ENCODE measurements around the gene SMIM44.

SMIM44 gene

GRCh38 chr19:3459965-3460582, 23.2 kb downstream of the SMIM44 start:
- Histone ChIP-seq H3K9me3 (ENCODE audit: insufficient read depth, low read length) (no peaks in the 10 kb centered on the region), H3K27me3 (ENCODE audit: insufficient read depth, insufficient read length) (peaks cover 3% of the 10 kb centered on the region), H3K4me3 (ENCODE audit: insufficient read length, low read depth) (no peak overlapping the region), H3K9ac (ENCODE audit: insufficient read length, low read depth) (peak overlapping the region; percentile 1), H3K4me1 (ENCODE audit: insufficient read depth, insufficient read length) (peaks cover 18% of the 10 kb centered on the region), H3K36me3 (ENCODE audit: insufficient read depth, insufficient read length, low read length) (peaks cover 11% of the 10 kb centered on the region)
- no peak for DNase-seq (ENCODE audit: low read depth, low spot score)
- no peak for TF ChIP-seq YY1 (IDR thresholded peaks at IDR 0.05; ENCODE audit: insufficient read depth, insufficient read length)
- TF ChIP-seq SUZ12 (IDR thresholded peaks at IDR 0.05; ENCODE audit: extremely low read depth, insufficient read depth, insufficient read length), result no peak
- TF ChIP-seq ZNF274 (IDR thresholded peaks at IDR 0.05; ENCODE audit: low read depth, low read length), result no peak

- Histone ChIP-seq H3K4me3 (ENCODE audit: insufficient read length, low read depth) (peak overlapping the region; percentile 25), H3K9ac (ENCODE audit: insufficient read length, low read depth) (peak overlapping the region; percentile 54), H3K9me3 (ENCODE audit: insufficient read depth, low read length) (no peaks in the 10 kb centered on the region), H3K4me1 (ENCODE audit: insufficient read depth, insufficient read length) (peaks cover 18% of the 10 kb centered on the region), H3K36me3 (ENCODE audit: insufficient read depth, insufficient read length, low read length) (peaks cover 19% of the 10 kb centered on the region), H3K27me3 (ENCODE audit: insufficient read depth, insufficient read length) (peaks cover 3% of the 10 kb centered on the region)
- peak; percentile 79 for DNase-seq (ENCODE audit: low read depth, low spot score)
- no peak for TF ChIP-seq ZNF274 (IDR thresholded peaks at IDR 0.05; ENCODE audit: low read depth, low read length)
- TF ChIP-seq SUZ12 (IDR thresholded peaks at IDR 0.05; ENCODE audit: extremely low read depth, insufficient read depth, insufficient read length), result no peak
- TF ChIP-seq YY1 (IDR thresholded peaks at IDR 0.05; ENCODE audit: insufficient read depth, insufficient read length), result no peak
Observed at GRCh38 chr19:3459089-3459881, 24.0 kb downstream of the SMIM44 start.

- Histone ChIP-seq H3K4me3 (ENCODE audit: insufficient read length, low read depth) (peak overlapping the region; percentile 27), H3K9me3 (ENCODE audit: insufficient read depth, low read length) (no peaks in the 10 kb centered on the region), H3K36me3 (ENCODE audit: insufficient read depth, insufficient read length, low read length) (peaks cover 26% of the 10 kb centered on the region), H3K9ac (ENCODE audit: insufficient read length, low read depth) (peak overlapping the region; percentile 57), H3K4me1 (ENCODE audit: insufficient read depth, insufficient read length) (peaks cover 23% of the 10 kb centered on the region), H3K27me3 (ENCODE audit: insufficient read depth, insufficient read length) (peaks cover 3% of the 10 kb centered on the region)
- no peak for TF ChIP-seq SUZ12 (IDR thresholded peaks at IDR 0.05; ENCODE audit: extremely low read depth, insufficient read depth, insufficient read length)
- TF ChIP-seq ZNF274 (IDR thresholded peaks at IDR 0.05; ENCODE audit: low read depth, low read length), result no peak
- no peak for TF ChIP-seq YY1 (IDR thresholded peaks at IDR 0.05; ENCODE audit: insufficient read depth, insufficient read length)
- DNase-seq (ENCODE audit: low read depth, low spot score), result no peak
Observed at GRCh38 chr19:3458229-3459088, 24.8 kb downstream of the SMIM44 start.

GRCh38 chr19:3457528-3458228, 25.6 kb downstream of the SMIM44 start:
- Histone ChIP-seq H3K4me3 (ENCODE audit: insufficient read length, low read depth) (peak overlapping the region; percentile 27), H3K9me3 (ENCODE audit: insufficient read depth, low read length) (no peaks in the 10 kb centered on the region), H3K36me3 (ENCODE audit: insufficient read depth, insufficient read length, low read length) (peaks cover 28% of the 10 kb centered on the region), H3K4me1 (ENCODE audit: insufficient read depth, insufficient read length) (peaks cover 25% of the 10 kb centered on the region), H3K27me3 (ENCODE audit: insufficient read depth, insufficient read length) (peaks cover 3% of the 10 kb centered on the region), H3K9ac (ENCODE audit: insufficient read length, low read depth) (peak overlapping the region; percentile 57)
- no peak for TF ChIP-seq SUZ12 (IDR thresholded peaks at IDR 0.05; ENCODE audit: extremely low read depth, insufficient read depth, insufficient read length)
- TF ChIP-seq ZNF274 (IDR thresholded peaks at IDR 0.05; ENCODE audit: low read depth, low read length), result no peak
- no peak for TF ChIP-seq YY1 (IDR thresholded peaks at IDR 0.05; ENCODE audit: insufficient read depth, insufficient read length)
- DNase-seq (ENCODE audit: low read depth, low spot score), result no peak

GRCh38 chr19:3456925-3457527, 26.2 kb downstream of the SMIM44 start:
- TF ChIP-seq YY1 (IDR thresholded peaks at IDR 0.05; ENCODE audit: insufficient read depth, insufficient read length) (no peak), ZNF274 (IDR thresholded peaks at IDR 0.05; ENCODE audit: low read depth, low read length) (no peak), SUZ12 (IDR thresholded peaks at IDR 0.05; ENCODE audit: extremely low read depth, insufficient read depth, insufficient read length) (no peak)

GRCh38 chr19:3455960-3456601, 27.2 kb downstream of the SMIM44 start:
- H3K36me3 ChIP-seq (ENCODE audit: insufficient read depth, insufficient read length, low read length), result peaks cover 34% of the 10 kb centered on the region

More at GRCh38 chr19:3456925-3457527, 26.2 kb downstream of the SMIM44 start:
- no peaks in the 10 kb centered on the region for H3K9me3 ChIP-seq (ENCODE audit: insufficient read depth, low read length)
- H3K9ac ChIP-seq (ENCODE audit: insufficient read length, low read depth), result peak overlapping the region; percentile 57
- peaks cover 27% of the 10 kb centered on the region for H3K4me1 ChIP-seq (ENCODE audit: insufficient read depth, insufficient read length)
- H3K36me3 ChIP-seq (ENCODE audit: insufficient read depth, insufficient read length, low read length), result peaks cover 34% of the 10 kb centered on the region
- H3K27me3 ChIP-seq (ENCODE audit: insufficient read depth, insufficient read length), result no peaks in the 10 kb centered on the region
- H3K4me3 ChIP-seq (ENCODE audit: insufficient read length, low read depth), result no peak overlapping the region
- no peak for DNase-seq (ENCODE audit: low read depth, low spot score)

More at GRCh38 chr19:3455960-3456601, 27.2 kb downstream of the SMIM44 start:
- no peak for DNase-seq (ENCODE audit: low read depth, low spot score)
- TF ChIP-seq ZNF274 (IDR thresholded peaks at IDR 0.05; ENCODE audit: low read depth, low read length), result no peak
- no peak for TF ChIP-seq SUZ12 (IDR thresholded peaks at IDR 0.05; ENCODE audit: extremely low read depth, insufficient read depth, insufficient read length)
- no peak for TF ChIP-seq YY1 (IDR thresholded peaks at IDR 0.05; ENCODE audit: insufficient read depth, insufficient read length)
- Histone ChIP-seq H3K9me3 (ENCODE audit: insufficient read depth, low read length) (no peaks in the 10 kb centered on the region), H3K9ac (ENCODE audit: insufficient read length, low read depth) (no peak overlapping the region), H3K27me3 (ENCODE audit: insufficient read depth, insufficient read length) (no peaks in the 10 kb centered on the region), H3K4me1 (ENCODE audit: insufficient read depth, insufficient read length) (peaks cover 27% of the 10 kb centered on the region), H3K4me3 (ENCODE audit: insufficient read length, low read depth) (no peak overlapping the region)
